KBM-7 (cell line): ENCODE data around the gene TPD52L3.
A peak's percentile ranks its signal among the peaks of the same experiment; 100 is the strongest.

Experiments
- DNase-seq: peaks from one replicate; pipeline ENCODE4 v3.0.0-alpha.2; 2015
- in situ Hi-C: fragments of 300-500 bp; cut with MboI; formaldehyde crosslinking; loops from 2 replicates; pipeline ENCODE4 v1.14.3; 2020; ENCODE audit warnings: low sequenced_read_pairs, low pct_unique_long_range_greater_than_20kb, mixed read lengths

Gene TPD52L3

GRCh38 chr9:6328103-6328502 is at the start of gene TPD52L3:
Gene TPD52L3, plus strand, starts transcription at chr9:6328375. Its CDS starts 221 bp downstream, at chr9:6328596.
- DNase-seq: no peak
- in situ Hi-C loops: no loop called here

- in situ Hi-C loops: loop anchor here (25.0 kb wide), 1 partner anchor 415 kb away; the partner anchor contains the start of gene MLANA
These were observed 26.3 kb upstream of the TPD52L3 start for GRCh38 chr9:6301858-6302257.

GRCh38 chr9:6302417-6302816 is 25.8 kb upstream of the TPD52L3 start:
- in situ Hi-C loops: loop anchor here (25.0 kb wide), 1 partner anchor 415 kb away; the partner anchor contains the start of gene MLANA
- DNase-seq: no peak

More at GRCh38 chr9:6301858-6302257, 26.3 kb upstream of the TPD52L3 start:
- DNase-seq: no peak

GRCh38 chr9:6304232-6304631 is 23.9 kb upstream of the TPD52L3 start:
- in situ Hi-C loops: loop anchor here (25.0 kb wide), 1 partner anchor 417 kb away; the partner anchor contains the start of gene MLANA
- no peak for DNase-seq

- in situ Hi-C loops: loop anchor here (25.0 kb wide), 1 partner anchor 419 kb away; the partner anchor contains the start of gene MLANA
- peak; percentile 40 for DNase-seq
These were observed 22.1 kb upstream of the TPD52L3 start for GRCh38 chr9:6305954-6306563.

GRCh38 chr9:6307551-6308096 is 20.6 kb upstream of the TPD52L3 start:
- DNase-seq: no peak
- in situ Hi-C loops: loop anchor here (25.0 kb wide), 1 partner anchor 420 kb away; the partner anchor contains the start of gene MLANA

GRCh38 chr9:6330958-6331634 is 2.9 kb downstream of the TPD52L3 start:
- no peak for DNase-seq
- in situ Hi-C loops: no loop called here

- in situ Hi-C loops: no loop called here
- DNase-seq: no peak
These were observed 6.1 kb downstream of the TPD52L3 start for GRCh38 chr9:6334305-6334704.

GRCh38 chr9:6348766-6349165 is 20.6 kb downstream of the TPD52L3 start:
- in situ Hi-C loops: no loop called here
- no peak for DNase-seq

GRCh38 chr9:6351737-6352136 is 23.6 kb downstream of the TPD52L3 start:
- DNase-seq: no peak
- in situ Hi-C loops: loop anchor here (25.0 kb wide), 1 partner anchor 211 kb away; no protein-coding TSS in a partner anchor

- DNase-seq: peak; percentile 72
- in situ Hi-C loops: loop anchor here (25.0 kb wide), 1 partner anchor 208 kb away; no protein-coding TSS in a partner anchor
These were observed 26.0 kb downstream of the TPD52L3 start for GRCh38 chr9:6354072-6354686.

GRCh38 chr9:6355728-6356127 is 27.6 kb downstream of the TPD52L3 start:
- in situ Hi-C loops: loop anchor here (25.0 kb wide), 1 partner anchor 207 kb away; no protein-coding TSS in a partner anchor
- DNase-seq: no peak

GRCh38 chr9:6356441-6356840 is 28.3 kb downstream of the TPD52L3 start:
- in situ Hi-C loops: loop anchor here (25.0 kb wide), 1 partner anchor 206 kb away; no protein-coding TSS in a partner anchor
- no peak for DNase-seq

- no peak for DNase-seq
- in situ Hi-C loops: loop anchor here (25.0 kb wide), 1 partner anchor 205 kb away; no protein-coding TSS in a partner anchor
These were observed 28.7 kb downstream of the TPD52L3 start for GRCh38 chr9:6356904-6357303.

- DNase-seq: no peak
- in situ Hi-C loops: loop anchor here (25.0 kb wide), 1 partner anchor 195 kb away; no protein-coding TSS in a partner anchor
These were observed 39.1 kb downstream of the TPD52L3 start for GRCh38 chr9:6367128-6367890.

GRCh38 chr9:6368831-6369230 is 40.7 kb downstream of the TPD52L3 start:
- in situ Hi-C loops: loop anchor here (25.0 kb wide), 1 partner anchor 193 kb away; no protein-coding TSS in a partner anchor
- no peak for DNase-seq
